A549 (cell line): ENCODE measurements around the gene SRGAP1. TPM values are rescaled to one million over a fixed set of nuclear protein-coding genes. Genes with fewer than 3 reads are reported as not detected.
"Not testable (repeated sequence)": the region's sequence is repeated elsewhere in the genome, so short reads cannot be mapped to it uniquely, and the experiment has no call there.

Experiments
- ATAC-seq, 2 experiments: fragments of 200-7000 bp in 1 of 2; fragments of >200 bp in 1 of 2; cut with Nextera tagmentation in 1 of 2; cut with Tn5 transposase in 1 of 2; 3 replicates each; pipeline versions ENCODE4 v1.8.0 to v1.9.1; 2018 to 2020; ENCODE audit warnings: mild to moderate bottlenecking in 1 of 2, moderate library complexity in 1 of 2
- CTCF ChIA-PET: fragments of 300-600 bp; sonication (Branson Sonifier 250); formaldehyde crosslinking; extraction: SDS; loops from one replicate; lab custom pipeline; 2021; ENCODE audit warnings: antibody characterized with exemption, inconsistent platforms; lab: Yijun Ruan, JAX
- POLR2A ChIA-PET: fragments of 350-600 bp; formaldehyde crosslinking; extraction: SDS; loops from one replicate; lab custom pipeline; 2021; ENCODE audit warnings: antibody characterized with exemption, inconsistent platforms; lab: Yijun Ruan, JAX
- DNase-seq, 2 experiments: peaks; one replicate each; pipeline versions ENCODE4 v3.0.0 to v3.0.0-alpha.2; 2011 to 2016; ENCODE audit warnings: low read depth in 1 of 2, low spot score in 1 of 2
- FAIRE-seq: peaks from 2 replicates; lab custom pipeline; 2011; peaks lifted over from hg19 to GRCh38; lab: Jason Lieb, UNC
- H3K27ac ChIP-seq, 2 experiments: fragments of >200 bp; sonication (Bioruptor Twin); formaldehyde crosslinking; 3 replicates each; pipeline ENCODE4 v1.5.1; 2016 to 2017
- H3K4me1 ChIP-seq: fragments of >200 bp; sonication (Bioruptor Twin); formaldehyde crosslinking; 3 replicates; pipeline ENCODE4 v1.6.1; 2016
- H3K4me2 ChIP-seq: fragments of >200 bp; sonication (Bioruptor Twin); formaldehyde crosslinking; 3 replicates; pipeline ENCODE4 v1.6.1; 2016
- H3K4me3 ChIP-seq: fragments of >200 bp; sonication (Bioruptor Twin); formaldehyde crosslinking; 3 replicates; pipeline ENCODE4 v1.5.1; 2016
- H3K9me3 ChIP-seq: fragments of >200 bp; sonication (Bioruptor Twin); formaldehyde crosslinking; 3 replicates; pipeline ENCODE4 v1.6.1; 2016
- EHMT2 ChIP-seq: fragments of 200-600 bp; sonication (generic); IDR thresholded peaks from 2 replicates; pipeline ENCODE4 v1.6.1; 2016; ENCODE audit warnings: antibody characterized with exemption, low read depth, mild to moderate bottlenecking, moderate library complexity
- JUNB ChIP-seq: fragments of >200 bp; sonication (Bioruptor Twin); formaldehyde crosslinking; IDR thresholded peaks from 2 replicates; pipeline ENCODE4 v1.6.1; 2016
- KDM1A ChIP-seq: fragments of 200-600 bp; sonication (generic); IDR thresholded peaks from 2 replicates; pipeline ENCODE4 v1.6.1; 2016; ENCODE audit warnings: low read depth, mild to moderate bottlenecking
- MAZ ChIP-seq: fragments of 150-350 bp; IDR thresholded peaks from 2 replicates; pipeline ENCODE4 v1.6.1; 2014; ENCODE audit warnings: antibody characterized with exemption, low read depth, low read length, borderline replicate concordance
- MYC ChIP-seq: IDR thresholded peaks from 2 replicates; pipeline ENCODE4 v1.6.1; 2012; ENCODE audit warnings: mild to moderate bottlenecking, inconsistent platforms, low read length, improper control_type of control experiment, borderline replicate concordance
- NFE2L2 ChIP-seq: fragments of 150-350 bp; conservative IDR thresholded peaks from 2 replicates; pipeline ENCODE4 v1.6.1; 2014; ENCODE audit warnings: low read length
- NPAS2 ChIP-seq: fragments of 250-450 bp; sonication (Bioruptor Pico); IDR thresholded peaks from 2 replicates; pipeline ENCODE4 v1.8.0; 2022; ENCODE audit warnings: mild to moderate bottlenecking, moderate library complexity, borderline replicate concordance
- NR3C1 ChIP-seq: fragments of >200 bp; sonication (Bioruptor Twin); formaldehyde crosslinking; IDR thresholded peaks from 3 replicates; pipeline ENCODE4 v1.6.1; 2017
- RAD21 ChIP-seq, 2 experiments: fragments of >200 bp in 1 of 2; sonication (Bioruptor Twin) in 1 of 2; formaldehyde crosslinking in 1 of 2; IDR thresholded peaks in 1 of 2; conservative IDR thresholded peaks in 1 of 2; 2 replicates in 1 of 2; 3 replicates in 1 of 2; pipeline ENCODE4 v1.6.1; 2012 to 2018; ENCODE audit warnings: inconsistent platforms in 1 of 2
- RARB ChIP-seq: fragments of 250-450 bp; sonication (Bioruptor Pico); IDR thresholded peaks from 2 replicates; pipeline ENCODE4 v1.8.0; 2021; ENCODE audit warnings: mild to moderate bottlenecking, moderate library complexity
- RCOR1 ChIP-seq: fragments of 150-350 bp; IDR thresholded peaks from 2 replicates; pipeline ENCODE4 v1.6.1; 2014; ENCODE audit warnings: antibody characterized with exemption, low read length, low read depth
- REST ChIP-seq: fragments of 200-600 bp; sonication (generic); IDR thresholded peaks from 2 replicates; pipeline ENCODE4 v1.6.1; 2016; ENCODE audit warnings: antibody characterized with exemption, mild to moderate bottlenecking, moderate library complexity
- RNF2 ChIP-seq: fragments of 200-600 bp; sonication (generic); IDR thresholded peaks from 2 replicates; pipeline ENCODE4 v1.6.1; 2016; ENCODE audit warnings: low read depth, mild to moderate bottlenecking, antibody characterized with exemption, moderate library complexity, borderline replicate concordance
- TFCP2L1 ChIP-seq: fragments of 250-450 bp; sonication (Bioruptor Pico); IDR thresholded peaks from 2 replicates; pipeline ENCODE4 v1.5.0; 2021; ENCODE audit warnings: mild to moderate bottlenecking
- ZC3H11A ChIP-seq: fragments of 450-650 bp; IDR thresholded peaks from 2 replicates; pipeline ENCODE4 v1.6.1; 2014; ENCODE audit warnings: antibody characterized with exemption, mild to moderate bottlenecking
- ZNF302 ChIP-seq: fragments of 250-450 bp; sonication (Bioruptor Pico); IDR thresholded peaks from 2 replicates; pipeline ENCODE4 v1.9.0; 2021; ENCODE audit warnings: inconsistent platforms, mild to moderate bottlenecking, moderate library complexity
- ZSCAN20 ChIP-seq: fragments of 250-450 bp; sonication (Bioruptor Pico); IDR thresholded peaks from 2 replicates; pipeline ENCODE4 v1.8.0; 2022; ENCODE audit warnings: mild to moderate bottlenecking, moderate library complexity
- WGBS: methylation state at CpG from one replicate; pipeline ENCODE4 v1.1.6; 2017; ENCODE audit errors: missing lambda C conversion rate; 5-methylcytosine and 5-hydroxymethylcytosine counted together
- polyA plus RNA-seq, 4 experiments: library from polyadenylated mRNA; depleted of rRNA in 3 of 4; stranded (reverse); fragments of >200 nt; fragmentation: RNase III in 1 of 4; extraction: RNeasy Plus Mini Kit Qiagen cat#74134 plus additional on column Dnase treatment in 1 of 4; gene quantifications; 2 replicates in 3 of 4; 3 replicates in 1 of 4; pipeline ENCODE4 v1.2.3, GENCODE V29; 2011 to 2017
- TF ChIP-seq, protein P1 (sequence below): fragments of >200 bp; sonication (Bioruptor Twin); formaldehyde crosslinking; IDR thresholded peaks from 3 replicates; pipeline ENCODE4 v1.6.1; 2016
- TF ChIP-seq, protein P2 (sequence below): IDR thresholded peaks from 2 replicates; pipeline ENCODE4 v1.6.1; 2012

SRGAP1 gene
- polyA plus RNA-seq, 2 of the 4 experiments (the other 2 are of a cell fraction) = 7.9 to 22.9 TPM

- TF ChIP-seq KDM1A (no peak), TFCP2L1 (no peak), REST (no peak), NFE2L2 (no peak), EHMT2 (no peak), RCOR1 (no peak), RARB (CRISPR knock-in tag) (no peak), MAZ (no peak), ZSCAN20 (CRISPR knock-in tag) (no peak), ZC3H11A (no peak), RAD21 (conservative IDR thresholded peaks at IDR 0.05 in 1 of 2, IDR thresholded peaks at IDR 0.05 in 1 of 2) (no peak)
These were observed 184.0 kb downstream of the SRGAP1 start (continued) for GRCh38 chr12:64028541-64028940.

GRCh38 chr12:64029013-64029857, 184.7 kb downstream of the SRGAP1 start:
- FAIRE-seq (no peak), DNase-seq (no peak), ATAC-seq (no peak)
- POLR2A ChIA-PET = no interaction called here
- Histone ChIP-seq H3K4me1 (no peaks in the 10 kb centered on the region), H3K27ac (no peak overlapping the region), H3K4me2 (no peak overlapping the region), H3K4me3 (no peak overlapping the region), H3K9me3 (no peaks in the 10 kb centered on the region)
- WGBS = 83% methylated on average over 13 of the region's 13 CpGs
- TF ChIP-seq, protein P1, sequence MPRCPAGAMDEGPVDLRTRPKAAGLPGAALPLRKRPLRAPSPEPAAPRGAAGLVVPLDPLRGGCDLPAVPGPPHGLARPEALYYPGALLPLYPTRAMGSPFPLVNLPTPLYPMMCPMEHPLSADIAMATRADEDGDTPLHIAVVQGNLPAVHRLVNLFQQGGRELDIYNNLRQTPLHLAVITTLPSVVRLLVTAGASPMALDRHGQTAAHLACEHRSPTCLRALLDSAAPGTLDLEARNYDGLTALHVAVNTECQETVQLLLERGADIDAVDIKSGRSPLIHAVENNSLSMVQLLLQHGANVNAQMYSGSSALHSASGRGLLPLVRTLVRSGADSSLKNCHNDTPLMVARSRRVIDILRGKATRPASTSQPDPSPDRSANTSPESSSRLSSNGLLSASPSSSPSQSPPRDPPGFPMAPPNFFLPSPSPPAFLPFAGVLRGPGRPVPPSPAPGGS = no peak
- TF ChIP-seq MYC (no peak), NPAS2 (CRISPR knock-in tag) (no peak)
- CTCF ChIA-PET = no interaction called here

DNA sequence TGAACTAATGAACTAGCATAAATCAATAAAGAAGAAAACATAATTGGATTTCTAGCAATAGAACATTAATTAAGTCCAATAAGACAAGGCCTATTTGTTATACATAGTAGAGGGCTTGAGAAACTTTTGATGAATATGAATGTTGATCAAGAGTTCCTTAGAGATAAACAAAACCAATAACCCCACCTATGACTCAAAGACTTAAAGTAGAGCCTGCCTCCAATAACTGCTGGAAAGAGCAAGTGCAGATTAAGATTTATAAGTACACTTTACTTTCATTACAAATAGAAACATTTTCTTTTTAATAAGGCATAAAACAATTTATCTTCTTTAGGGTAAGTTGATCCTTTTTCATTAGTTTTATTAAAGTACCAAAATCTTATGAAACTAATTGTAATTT, 185.7 kb downstream of the SRGAP1 start:
- TF ChIP-seq JUNB = no peak
- no peak for TF ChIP-seq EHMT2
- no peak for TF ChIP-seq ZNF302 (CRISPR knock-in tag)
- no peak for TF ChIP-seq RNF2
- TF ChIP-seq, protein P1 = no peak
- TF ChIP-seq, protein P2, sequence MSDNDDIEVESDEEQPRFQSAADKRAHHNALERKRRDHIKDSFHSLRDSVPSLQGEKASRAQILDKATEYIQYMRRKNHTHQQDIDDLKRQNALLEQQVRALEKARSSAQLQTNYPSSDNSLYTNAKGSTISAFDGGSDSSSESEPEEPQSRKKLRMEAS = no peak
- no peak for TF ChIP-seq NR3C1
- no peak for ATAC-seq
- Histone ChIP-seq H3K27ac (no peak overlapping the region), H3K4me3 (no peak overlapping the region), H3K9me3 (peaks cover under 1% of the 10 kb centered on the region; the same call in 2 of the 3 replicates), H3K4me2 (no peak overlapping the region), H3K4me1 (no peaks in the 10 kb centered on the region)
- POLR2A ChIA-PET = no interaction called here
- CTCF ChIA-PET = no interaction called here
- FAIRE-seq = no peak
- no peak for DNase-seq

DNA sequence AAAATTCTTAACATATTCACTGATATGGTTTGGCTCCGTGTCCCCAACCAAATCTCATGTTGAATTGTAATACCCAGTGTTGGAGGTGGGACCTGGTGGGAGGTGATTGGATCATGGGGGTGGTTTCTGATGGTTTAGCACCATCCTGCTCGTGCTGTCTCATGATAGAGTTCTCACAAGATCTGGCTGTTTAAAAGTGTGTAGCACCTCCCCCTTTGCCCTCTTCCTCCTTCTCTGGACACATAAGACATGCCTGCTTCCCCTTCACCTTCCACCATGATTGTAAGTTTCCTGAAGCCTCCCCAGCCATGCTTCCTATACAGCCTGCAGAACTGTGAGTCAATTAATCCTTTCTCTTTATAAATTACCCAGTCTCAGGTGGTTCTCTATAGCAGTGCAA, 189.6 kb downstream of the SRGAP1 start:
- CTCF ChIA-PET = interaction anchor here (1.5 kb wide), 1 partner anchor 223 kb away, joined by 3 read pairs; no protein-coding TSS in a partner anchor
- POLR2A ChIA-PET, H3K9me3 ChIP-seq, H3K4me3 ChIP-seq, H3K27ac ChIP-seq, ATAC-seq, FAIRE-seq, H3K4me1 ChIP-seq, H3K4me2 ChIP-seq, DNase-seq: not testable (repeated sequence)
- 95% methylated on average over 2 of the region's 2 CpGs for WGBS
